Measurements from ENCODE around the gene B4GALT7.
A peak's percentile ranks its signal among the peaks of the same experiment; 100 is the strongest.

Gene B4GALT7

DNA sequence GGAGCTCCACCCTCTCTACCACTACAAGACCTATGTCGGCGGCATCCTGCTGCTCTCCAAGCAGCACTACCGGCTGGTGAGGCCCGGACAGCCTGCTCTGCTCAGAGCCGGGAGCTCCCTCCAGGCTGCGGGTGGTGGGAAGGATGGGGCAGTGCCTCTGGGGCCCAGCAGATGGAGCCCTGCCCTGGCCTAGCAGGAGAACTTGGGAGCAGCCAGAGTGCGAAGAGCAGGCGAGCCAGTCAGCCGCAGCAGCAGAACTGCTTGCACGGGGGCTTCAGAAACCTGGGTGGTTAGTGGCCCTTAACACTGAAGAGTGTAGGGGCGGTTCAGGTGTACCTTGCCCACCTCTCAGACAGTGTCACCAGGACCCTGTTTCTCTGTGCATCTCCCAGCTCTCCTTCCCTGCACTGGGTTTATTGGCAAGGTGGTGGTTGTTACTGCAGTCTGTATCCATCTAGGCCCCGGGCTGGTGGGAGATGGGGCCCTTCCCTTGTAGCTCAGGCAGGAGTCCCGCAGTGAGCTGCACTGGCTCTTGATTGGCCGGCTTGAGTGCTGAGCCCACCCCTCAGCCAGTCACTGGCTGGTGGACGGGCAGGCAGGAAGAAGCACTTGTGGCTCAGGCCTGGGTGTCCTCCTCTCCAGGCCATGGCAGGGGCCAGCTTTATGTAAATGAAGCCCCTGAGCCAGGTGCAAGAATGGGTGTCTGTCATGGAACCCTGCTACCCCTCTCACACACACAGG lies 7.7 kb downstream of the B4GALT7 start:
- Histone ChIP-seq H3K9me3 (ENCODE audit: control insufficient read depth in 1 of 2, low read length in 2 of 2) (no peaks in the 10 kb centered on the region), H3K27me3 (ENCODE audit: control insufficient read depth in 1 of 2, insufficient read depth in 2 of 2, low read length in 2 of 2) (no peaks in the 10 kb centered on the region), H3K4me1 (ENCODE audit: control insufficient read depth in 1 of 2, insufficient read depth in 2 of 2, low read length in 2 of 2) (peaks cover 27 to 41% of the 10 kb centered on the region in 2 donors), H3K27ac (ENCODE audit: low read depth, low read length) (no peak overlapping the region), H3K4me3 (ENCODE audit: low read depth in 1 of 2, low read length in 2 of 2) (no peak overlapping the region), H3K9ac (ENCODE audit: low read depth in 1 of 2, low read length in 2 of 2) (peak overlapping the region in 1 of 2 donors; percentile 51), H3K36me3 (ENCODE audit: control insufficient read depth in 1 of 2, insufficient read depth in 2 of 2, low read length in 2 of 2) (peaks cover 3 to 33% of the 10 kb centered on the region in 2 donors)

DNA sequence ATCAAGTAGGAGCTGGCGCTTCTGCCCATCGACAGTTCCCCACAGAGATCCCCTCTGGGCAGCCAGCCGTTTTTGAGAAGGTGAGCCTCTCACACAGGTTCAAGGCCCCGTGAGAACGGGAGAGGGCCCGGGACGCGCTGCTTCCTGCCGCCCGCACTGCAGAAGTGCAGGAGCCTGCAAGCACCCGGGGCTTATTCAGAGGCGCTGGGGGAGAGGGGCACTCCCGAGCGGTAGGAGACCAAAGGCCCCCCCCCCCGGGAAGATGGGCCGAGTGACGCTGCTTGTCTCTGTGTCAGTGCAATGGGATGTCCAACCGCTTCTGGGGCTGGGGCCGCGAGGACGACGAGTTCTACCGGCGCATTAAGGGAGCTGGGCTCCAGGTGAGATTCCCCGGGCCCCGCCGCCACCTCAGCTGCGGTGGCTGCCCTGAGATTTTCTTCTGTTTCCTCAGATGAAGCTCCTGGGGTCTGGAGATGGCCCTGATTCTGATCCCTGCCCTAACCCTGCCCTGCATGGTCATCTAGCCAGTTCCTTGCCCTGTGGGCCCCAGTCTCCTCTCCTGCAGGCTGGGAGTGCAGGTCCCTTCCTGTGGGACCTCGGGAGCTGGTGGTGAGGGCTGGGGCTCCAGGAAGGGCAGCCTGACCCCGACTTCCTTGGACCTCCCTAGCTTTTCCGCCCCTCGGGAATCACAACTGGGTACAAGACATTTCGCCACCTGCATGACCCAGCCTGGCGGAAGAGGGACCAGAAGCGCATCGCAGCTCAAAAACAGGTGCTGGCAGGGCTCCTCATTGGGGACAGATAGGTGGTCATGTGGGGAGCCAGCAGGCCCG lies 8.5 kb downstream of the B4GALT7 start:
- Histone ChIP-seq H3K4me3 (ENCODE audit: low read depth in 1 of 2, low read length in 2 of 2) (no peak overlapping the region), H3K27me3 (ENCODE audit: control insufficient read depth in 1 of 2, insufficient read depth in 2 of 2, low read length in 2 of 2) (no peaks in the 10 kb centered on the region), H3K27ac (ENCODE audit: low read depth, low read length) (no peak overlapping the region), H3K9ac (ENCODE audit: low read depth in 1 of 2, low read length in 2 of 2) (no peak overlapping the region), H3K4me1 (ENCODE audit: control insufficient read depth in 1 of 2, insufficient read depth in 2 of 2, low read length in 2 of 2) (peaks cover 27 to 39% of the 10 kb centered on the region in 2 donors), H3K9me3 (ENCODE audit: control insufficient read depth in 1 of 2, low read length in 2 of 2) (no peaks in the 10 kb centered on the region), H3K36me3 (ENCODE audit: control insufficient read depth in 1 of 2, insufficient read depth in 2 of 2, low read length in 2 of 2) (peaks cover 3 to 33% of the 10 kb centered on the region in 2 donors)

DNA sequence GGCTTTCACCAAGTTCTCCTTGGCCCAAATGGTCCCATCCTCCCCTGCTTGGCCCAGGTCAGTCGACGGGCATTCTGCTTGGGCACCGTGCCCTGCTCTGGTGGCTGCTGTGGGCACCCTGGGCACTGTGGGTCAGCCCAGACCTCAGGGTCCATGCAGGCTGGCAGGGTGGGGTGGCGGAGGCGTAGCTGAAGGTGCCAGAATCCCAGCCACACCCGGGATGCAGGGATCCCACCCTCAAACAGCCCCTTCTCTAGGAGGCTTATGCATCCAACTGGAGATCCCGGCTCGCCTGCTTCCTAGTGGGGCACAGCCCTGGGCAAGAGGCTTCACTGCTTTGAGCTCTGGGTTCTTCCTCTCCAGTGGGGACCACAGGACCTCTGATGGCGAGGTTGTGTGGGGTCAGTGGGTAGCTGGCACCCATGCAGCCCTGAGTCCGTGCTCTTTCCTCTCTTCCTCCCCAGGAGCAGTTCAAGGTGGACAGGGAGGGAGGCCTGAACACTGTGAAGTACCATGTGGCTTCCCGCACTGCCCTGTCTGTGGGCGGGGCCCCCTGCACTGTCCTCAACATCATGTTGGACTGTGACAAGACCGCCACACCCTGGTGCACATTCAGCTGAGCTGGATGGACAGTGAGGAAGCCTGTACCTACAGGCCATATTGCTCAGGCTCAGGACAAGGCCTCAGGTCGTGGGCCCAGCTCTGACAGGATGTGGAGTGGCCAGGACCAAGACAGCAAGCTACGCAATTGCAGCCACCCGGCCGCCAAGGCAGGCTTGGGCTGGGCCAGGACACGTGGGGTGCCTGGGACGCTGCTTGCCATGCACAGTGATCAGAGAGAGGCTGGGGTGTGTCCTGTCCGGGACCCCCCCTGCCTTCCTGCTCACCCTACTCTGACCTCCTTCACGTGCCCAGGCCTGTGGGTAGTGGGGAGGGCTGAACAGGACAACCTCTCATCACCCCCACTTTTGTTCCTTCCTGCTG lies 9.4 kb downstream of the B4GALT7 start:
- Histone ChIP-seq H3K9me3 (ENCODE audit: control insufficient read depth in 1 of 2, low read length in 2 of 2) (no peaks in the 10 kb centered on the region), H3K9ac (ENCODE audit: low read depth in 1 of 2, low read length in 2 of 2) (no peak overlapping the region), H3K27me3 (ENCODE audit: control insufficient read depth in 1 of 2, insufficient read depth in 2 of 2, low read length in 2 of 2) (no peaks in the 10 kb centered on the region), H3K36me3 (ENCODE audit: control insufficient read depth in 1 of 2, insufficient read depth in 2 of 2, low read length in 2 of 2) (peaks cover 3 to 33% of the 10 kb centered on the region in 2 donors), H3K4me3 (ENCODE audit: low read depth in 1 of 2, low read length in 2 of 2) (no peak overlapping the region), H3K27ac (ENCODE audit: low read depth, low read length) (no peak overlapping the region), H3K4me1 (ENCODE audit: control insufficient read depth in 1 of 2, insufficient read depth in 2 of 2, low read length in 2 of 2) (peaks cover 27 to 34% of the 10 kb centered on the region in 2 donors)

DNA sequence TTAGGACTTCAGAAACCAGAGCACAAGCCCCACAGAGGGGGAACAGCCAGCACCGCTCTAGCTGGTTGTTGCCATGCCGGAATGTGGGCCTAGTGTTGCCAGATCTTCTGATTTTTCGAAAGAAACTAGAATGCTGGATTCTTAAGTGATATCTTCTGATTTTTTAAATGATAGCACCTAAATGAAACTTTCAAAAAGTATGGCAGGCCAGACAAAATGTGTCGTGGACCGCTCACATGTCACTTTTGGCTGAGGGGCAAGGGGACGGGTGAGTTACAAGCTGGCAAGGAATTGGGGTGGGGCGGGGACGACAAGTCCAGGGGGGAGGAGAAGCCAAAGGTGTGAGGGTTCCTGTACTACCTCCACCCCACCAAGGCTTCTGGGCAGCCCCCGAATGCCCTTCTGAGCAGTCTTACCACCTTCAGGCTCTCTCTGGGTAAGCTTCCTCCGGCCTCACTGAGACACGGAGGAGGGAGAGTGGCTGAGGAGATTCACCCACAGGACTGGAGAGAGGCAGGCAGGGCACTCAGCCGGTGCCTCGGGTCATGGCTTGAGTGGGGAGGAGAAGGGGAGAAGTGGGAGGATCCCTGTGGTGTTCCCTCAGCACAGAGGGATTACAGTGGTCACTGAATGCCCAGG lies 10.3 kb downstream of the B4GALT7 start:
- H3K9ac ChIP-seq (ENCODE audit: low read depth in 1 of 2, low read length in 2 of 2) = no peak overlapping the region
- no peak overlapping the region for H3K4me3 ChIP-seq (ENCODE audit: low read depth in 1 of 2, low read length in 2 of 2)
- no peaks in the 10 kb centered on the region for H3K9me3 ChIP-seq (ENCODE audit: control insufficient read depth in 1 of 2, low read length in 2 of 2)
- H3K27me3 ChIP-seq (ENCODE audit: control insufficient read depth in 1 of 2, insufficient read depth in 2 of 2, low read length in 2 of 2) = no peaks in the 10 kb centered on the region
- H3K27ac ChIP-seq (ENCODE audit: low read depth, low read length) = no peak overlapping the region
- H3K36me3 ChIP-seq (ENCODE audit: control insufficient read depth in 1 of 2, insufficient read depth in 2 of 2, low read length in 2 of 2) = peaks cover 3 to 33% of the 10 kb centered on the region in 2 donors
- peaks cover 19 to 30% of the 10 kb centered on the region in 2 donors for H3K4me1 ChIP-seq (ENCODE audit: control insufficient read depth in 1 of 2, insufficient read depth in 2 of 2, low read length in 2 of 2)

DNA sequence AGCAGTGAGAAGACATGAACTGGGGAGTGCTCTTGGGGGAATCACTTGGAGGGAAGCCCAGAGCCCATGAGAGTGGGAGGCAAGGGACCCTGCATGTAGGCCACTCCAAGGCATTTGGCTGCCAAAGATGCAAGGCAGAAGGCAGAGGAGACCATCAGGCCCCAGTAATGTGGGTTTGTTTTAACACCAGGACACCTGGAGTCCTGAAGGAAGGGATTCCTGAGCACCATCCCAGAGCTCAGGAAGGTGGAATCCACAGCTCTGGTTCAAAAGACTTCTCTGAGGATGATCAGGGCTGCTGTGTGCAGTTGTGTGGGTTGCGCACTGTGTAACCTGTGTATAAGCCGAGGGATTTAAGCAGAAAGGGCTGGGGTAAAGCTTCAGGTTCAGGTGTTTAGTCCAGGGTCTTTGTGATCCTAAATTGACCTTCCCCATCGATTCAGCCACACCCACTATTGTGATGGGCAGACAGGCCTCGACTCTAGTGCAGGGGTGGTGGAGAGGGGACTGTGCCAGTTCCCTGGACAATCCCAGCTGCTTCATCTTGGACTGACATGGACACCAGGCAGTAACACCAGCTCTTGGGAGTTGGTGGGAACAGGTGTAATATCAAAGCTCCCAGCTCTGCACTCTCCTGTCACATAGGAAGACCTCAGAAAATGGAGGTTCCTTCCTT lies 11.0 kb downstream of the B4GALT7 start:
- Histone ChIP-seq H3K9me3 (ENCODE audit: control insufficient read depth in 1 of 2, low read length in 2 of 2) (no peaks in the 10 kb centered on the region), H3K9ac (ENCODE audit: low read depth in 1 of 2, low read length in 2 of 2) (no peak overlapping the region), H3K4me3 (ENCODE audit: low read depth in 1 of 2, low read length in 2 of 2) (no peak overlapping the region), H3K36me3 (ENCODE audit: control insufficient read depth in 1 of 2, insufficient read depth in 2 of 2, low read length in 2 of 2) (peaks cover 3 to 28% of the 10 kb centered on the region in 2 donors), H3K4me1 (ENCODE audit: control insufficient read depth in 1 of 2, insufficient read depth in 2 of 2, low read length in 2 of 2) (peaks cover 12 to 24% of the 10 kb centered on the region in 2 donors), H3K27me3 (ENCODE audit: control insufficient read depth in 1 of 2, insufficient read depth in 2 of 2, low read length in 2 of 2) (no peaks in the 10 kb centered on the region), H3K27ac (ENCODE audit: low read depth, low read length) (no peak overlapping the region)

DNA sequence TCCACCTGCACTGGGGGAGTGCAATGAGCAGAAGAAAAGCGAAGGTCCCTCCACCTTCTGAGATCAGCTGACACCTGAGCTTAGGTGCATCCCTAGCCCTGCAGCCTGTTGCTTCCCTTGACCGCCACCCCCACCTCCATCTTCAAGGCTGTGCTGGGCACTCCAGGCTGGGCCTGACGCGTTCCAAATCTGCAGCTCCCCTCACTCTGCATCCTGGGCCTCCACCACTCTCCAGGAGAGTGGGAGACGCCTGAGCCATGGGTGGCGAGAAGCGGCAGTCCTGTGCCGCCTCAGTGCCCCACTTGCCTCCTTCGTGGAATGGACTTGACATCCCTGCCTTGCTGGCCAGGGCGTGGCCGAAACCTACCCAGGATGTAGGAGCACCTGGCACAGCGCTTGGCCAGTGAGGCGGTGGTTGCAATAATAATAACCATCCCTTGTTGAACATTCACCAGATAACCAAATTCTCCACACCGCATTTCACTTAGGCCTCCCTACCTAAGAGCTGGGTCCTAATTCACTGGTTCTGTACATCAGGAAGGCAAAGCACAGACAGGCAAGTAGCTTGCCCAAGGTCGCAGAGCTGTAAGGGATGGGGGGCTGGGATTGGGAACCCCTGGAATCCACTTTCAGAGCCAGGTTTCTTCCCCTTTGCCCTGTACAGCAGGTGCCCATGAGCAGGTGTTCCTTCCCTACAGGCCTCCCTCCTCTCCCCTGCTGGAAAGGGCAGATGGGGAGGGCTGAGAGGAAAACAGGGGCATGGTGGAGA lies 11.7 kb downstream of the B4GALT7 start:
- H3K27me3 ChIP-seq (ENCODE audit: control insufficient read depth in 1 of 2, insufficient read depth in 2 of 2, low read length in 2 of 2) = no peaks in the 10 kb centered on the region
- H3K9me3 ChIP-seq (ENCODE audit: control insufficient read depth in 1 of 2, low read length in 2 of 2) = no peaks in the 10 kb centered on the region
- H3K4me3 ChIP-seq (ENCODE audit: low read depth in 1 of 2, low read length in 2 of 2) = no peak overlapping the region
- no peak overlapping the region for H3K27ac ChIP-seq (ENCODE audit: low read depth, low read length)
- H3K36me3 ChIP-seq (ENCODE audit: control insufficient read depth in 1 of 2, insufficient read depth in 2 of 2, low read length in 2 of 2) = peaks cover 3 to 26% of the 10 kb centered on the region in 2 donors
- peaks cover 8 to 16% of the 10 kb centered on the region in 2 donors for H3K4me1 ChIP-seq (ENCODE audit: control insufficient read depth in 1 of 2, insufficient read depth in 2 of 2, low read length in 2 of 2)
- no peak overlapping the region for H3K9ac ChIP-seq (ENCODE audit: low read depth in 1 of 2, low read length in 2 of 2)

DNA sequence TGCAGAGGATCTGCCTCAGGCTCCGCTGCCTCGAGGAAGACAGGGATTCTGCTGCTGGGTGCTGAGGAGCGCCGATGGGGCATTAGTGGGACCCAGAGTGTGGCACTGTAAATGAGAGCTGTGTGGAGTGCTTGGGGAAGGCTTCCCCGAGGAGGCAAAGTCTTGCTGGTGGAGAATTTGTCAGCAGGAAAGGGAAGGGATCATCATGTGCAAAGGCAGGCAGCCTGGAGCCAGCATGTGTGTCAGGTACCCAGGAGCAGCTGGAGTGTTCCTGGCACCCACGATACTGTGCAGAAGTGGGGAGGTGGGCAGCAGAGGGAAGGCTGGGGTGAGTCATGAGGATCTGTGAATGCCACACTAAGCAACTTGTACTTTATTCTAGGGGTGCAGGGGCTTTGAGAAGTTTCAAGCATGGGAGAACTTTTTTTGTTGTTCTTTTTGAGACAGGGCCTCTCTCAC lies 12.3 kb downstream of the B4GALT7 start:
- peaks cover 3 to 22% of the 10 kb centered on the region in 2 donors for H3K36me3 ChIP-seq (ENCODE audit: control insufficient read depth in 1 of 2, insufficient read depth in 2 of 2, low read length in 2 of 2)
- no peaks in the 10 kb centered on the region for H3K27me3 ChIP-seq (ENCODE audit: control insufficient read depth in 1 of 2, insufficient read depth in 2 of 2, low read length in 2 of 2)
- no peaks in the 10 kb centered on the region for H3K9me3 ChIP-seq (ENCODE audit: control insufficient read depth in 1 of 2, low read length in 2 of 2)
- no peak overlapping the region for H3K9ac ChIP-seq (ENCODE audit: low read depth in 1 of 2, low read length in 2 of 2)
- H3K4me3 ChIP-seq (ENCODE audit: low read depth in 1 of 2, low read length in 2 of 2) = no peak overlapping the region
- no peak overlapping the region for H3K27ac ChIP-seq (ENCODE audit: low read depth, low read length)
- peaks cover 1 to 10% of the 10 kb centered on the region in 2 donors for H3K4me1 ChIP-seq (ENCODE audit: control insufficient read depth in 1 of 2, insufficient read depth in 2 of 2, low read length in 2 of 2)

DNA sequence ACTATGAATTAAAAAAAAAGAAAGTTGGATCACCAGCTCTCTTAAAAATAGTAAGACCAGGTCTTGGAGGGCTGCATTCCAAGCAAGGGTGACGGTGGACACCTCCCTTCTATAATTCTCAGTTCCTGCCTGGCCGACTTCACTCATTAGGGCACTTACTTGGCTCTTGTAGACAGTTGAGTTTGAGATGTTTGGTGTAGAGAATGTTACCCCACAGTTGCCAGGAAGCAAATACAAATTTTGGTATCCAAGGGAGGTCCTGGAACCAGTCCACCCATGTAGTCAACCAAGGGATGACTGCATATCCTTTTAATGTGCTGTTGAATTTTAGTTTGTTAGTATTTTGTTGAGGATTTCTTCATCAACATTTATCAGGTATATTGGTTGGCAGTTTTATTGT lies 20.6 kb downstream of the B4GALT7 start:
- Histone ChIP-seq H3K27me3 (ENCODE audit: control insufficient read depth in 1 of 2, insufficient read depth in 2 of 2, low read length in 2 of 2) (no peaks in the 10 kb centered on the region), H3K27ac (ENCODE audit: low read depth, low read length) (no peak overlapping the region), H3K36me3 (ENCODE audit: control insufficient read depth in 1 of 2, insufficient read depth in 2 of 2, low read length in 2 of 2) (peaks cover 5 to 29% of the 10 kb centered on the region in 2 donors), H3K4me1 (ENCODE audit: control insufficient read depth in 1 of 2, insufficient read depth in 2 of 2, low read length in 2 of 2) (no peaks in the 10 kb centered on the region), H3K9ac (ENCODE audit: low read depth in 1 of 2, low read length in 2 of 2) (no peak overlapping the region), H3K4me3 (ENCODE audit: low read depth in 1 of 2, low read length in 2 of 2) (no peak overlapping the region), H3K9me3 (ENCODE audit: control insufficient read depth in 1 of 2, low read length in 2 of 2) (no peaks in the 10 kb centered on the region)

Data from duodenal mucosa (tissue), 2 donors.